SK-N-SH treated with all-trans-retinoic acid at 6 μM for 48 hours (cell line): ENCODE data around the gene ATP2B1.

Experiments
- CREB5 ChIP-seq: fragments of 250-450 bp; sonication (Bioruptor Pico); IDR thresholded peaks from 2 replicates; pipeline ENCODE4 v1.5.1; 2020; ENCODE audit warnings: low read depth, mild to moderate bottlenecking, moderate library complexity
- RARB ChIP-seq: fragments of 250-450 bp; sonication (Bioruptor Pico); IDR thresholded peaks from 2 replicates; pipeline ENCODE4 v1.8.0; 2021; ENCODE audit warnings: mild to moderate bottlenecking, moderate library complexity
- ZFP3 ChIP-seq: fragments of 250-450 bp; sonication (Bioruptor Pico); IDR thresholded peaks from 2 replicates; pipeline ENCODE4 v1.5.0; 2020; ENCODE audit warnings: mild to moderate bottlenecking, moderate library complexity

DNA sequence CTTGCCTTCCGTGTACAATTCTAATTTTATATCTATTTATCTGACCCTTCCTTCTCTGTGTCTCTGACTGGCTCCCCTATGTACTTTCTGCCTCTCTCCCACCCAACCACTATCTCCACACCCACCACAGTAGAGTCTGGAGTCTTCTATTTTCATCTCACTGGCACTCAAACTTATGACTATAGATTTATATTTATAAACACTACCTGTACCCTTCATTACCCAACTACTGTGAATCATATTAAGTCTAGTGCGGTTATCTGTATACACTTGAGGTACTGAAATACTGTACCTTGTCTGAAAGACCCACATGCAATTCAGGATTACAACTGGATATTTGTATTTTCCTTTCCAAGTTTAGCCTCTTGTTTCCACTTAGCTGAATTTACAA lies 36.1 kb downstream of the ATP2B1 start:
- no peak for TF ChIP-seq CREB5 (CRISPR knock-in tag)
- TF ChIP-seq ZFP3 (CRISPR knock-in tag): no peak
- no peak for TF ChIP-seq RARB
